ENCODE data around the gene CNGA3.

CNGA3 gene

DNA sequence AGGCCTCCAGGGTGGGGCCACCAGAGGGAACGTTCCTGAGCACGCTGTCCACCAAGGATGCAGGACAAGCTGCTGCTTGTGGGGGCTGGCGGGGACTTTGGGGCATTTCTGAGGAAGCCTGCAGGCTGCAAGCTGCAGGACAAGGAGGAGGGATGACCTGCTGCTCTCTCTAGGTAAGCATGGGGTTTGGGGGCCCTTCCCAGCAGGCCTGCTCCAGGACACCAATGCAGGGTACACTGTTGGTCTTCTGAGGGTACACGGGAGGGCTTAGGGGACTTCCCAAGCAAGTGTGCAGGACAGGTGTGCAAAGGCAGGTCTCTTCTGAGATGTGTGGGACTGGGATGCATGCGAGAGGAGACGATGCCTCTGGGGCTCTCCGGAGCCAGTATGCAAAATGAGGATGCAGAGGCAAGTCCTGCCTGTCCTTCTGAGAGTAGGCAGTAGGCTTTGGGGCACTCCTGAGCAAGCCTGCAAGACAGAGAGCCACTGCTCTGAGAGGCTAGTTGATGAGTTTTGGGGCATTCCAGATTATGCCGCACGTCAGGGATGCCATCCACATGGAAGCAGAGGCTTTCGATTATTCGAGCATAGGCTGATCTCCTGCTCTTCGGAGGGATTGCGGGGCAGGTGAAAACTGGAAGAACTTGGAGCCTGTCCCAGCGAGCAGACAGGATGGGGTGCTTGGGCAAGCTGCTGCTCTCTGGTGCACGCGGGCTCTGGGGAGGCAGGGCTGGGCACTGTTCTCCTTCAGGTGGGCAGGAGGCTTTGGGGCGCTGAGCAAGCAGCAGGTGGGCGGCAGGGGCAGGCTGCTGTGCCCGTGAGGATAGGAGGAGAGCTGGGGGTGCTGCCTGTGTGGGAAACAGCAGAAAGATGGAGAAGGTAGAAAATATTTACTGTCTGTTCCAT lies 44.6 kb downstream of the CNGA3 start:
- no peaks in the 10 kb centered on the region for H3K9me3 ChIP-seq (ENCODE audit: low read length)
- H4K20me1 ChIP-seq (ENCODE audit: insufficient read depth, low read length): no peaks in the 10 kb centered on the region
- H3K4me3 ChIP-seq (ENCODE audit: low read depth, low read length, poor library complexity, severe bottlenecking): no peak overlapping the region
- no peaks in the 10 kb centered on the region for H3K27me3 ChIP-seq (ENCODE audit: insufficient read depth, low read length)
- H3K79me2 ChIP-seq (ENCODE audit: insufficient read depth, low read length): no peaks in the 10 kb centered on the region
- H3K4me1 ChIP-seq (ENCODE audit: insufficient read depth, low read length, severe bottlenecking): no peaks in the 10 kb centered on the region
- H3K27ac ChIP-seq (ENCODE audit: low read depth, low read length, poor library complexity, severe bottlenecking): no peak overlapping the region
- no peaks in the 10 kb centered on the region for H3F3A ChIP-seq (ENCODE audit: insufficient read depth, low read length)
- no peak overlapping the region for H2AFZ ChIP-seq (ENCODE audit: low read length)
- H3K36me3 ChIP-seq (ENCODE audit: insufficient read depth, low read length): no peaks in the 10 kb centered on the region
- H3K9me2 ChIP-seq (ENCODE audit: low read depth, low read length): no peaks in the 10 kb centered on the region
- H3K4me2 ChIP-seq (ENCODE audit: low read length): no peak overlapping the region
- no peak for TF ChIP-seq EZH2 (IDR thresholded peaks at IDR 0.05; ENCODE audit: borderline replicate concordance, low read length)
- no peak for TF ChIP-seq CTCF (IDR thresholded peaks at IDR 0.05; ENCODE audit: low read length)
- H3K9ac ChIP-seq (ENCODE audit: low read length): no peak overlapping the region

- H3K9me3 ChIP-seq (ENCODE audit: low read length): no peaks in the 10 kb centered on the region
- H3K4me2 ChIP-seq (ENCODE audit: low read length): no peak overlapping the region
- no peak overlapping the region for H3K4me3 ChIP-seq (ENCODE audit: low read depth, low read length, poor library complexity, severe bottlenecking)
- no peaks in the 10 kb centered on the region for H3K27me3 ChIP-seq (ENCODE audit: insufficient read depth, low read length)
- H3K27ac ChIP-seq (ENCODE audit: low read depth, low read length, poor library complexity, severe bottlenecking): no peak overlapping the region
- no peaks in the 10 kb centered on the region for H4K20me1 ChIP-seq (ENCODE audit: insufficient read depth, low read length)
- TF ChIP-seq CTCF (IDR thresholded peaks at IDR 0.05; ENCODE audit: low read length): no peak
- no peak for TF ChIP-seq EZH2 (IDR thresholded peaks at IDR 0.05; ENCODE audit: borderline replicate concordance, low read length)
- no peaks in the 10 kb centered on the region for H3K36me3 ChIP-seq (ENCODE audit: insufficient read depth, low read length)
- no peaks in the 10 kb centered on the region for H3K79me2 ChIP-seq (ENCODE audit: insufficient read depth, low read length)
- H3K9ac ChIP-seq (ENCODE audit: low read length): no peak overlapping the region
- H3F3A ChIP-seq (ENCODE audit: insufficient read depth, low read length): no peaks in the 10 kb centered on the region
- no peak overlapping the region for H2AFZ ChIP-seq (ENCODE audit: low read length)
- H3K4me1 ChIP-seq (ENCODE audit: insufficient read depth, low read length, severe bottlenecking): no peaks in the 10 kb centered on the region
- no peaks in the 10 kb centered on the region for H3K9me2 ChIP-seq (ENCODE audit: low read depth, low read length)
These were observed 45.5 kb downstream of the CNGA3 start for GRCh38 chr2:98391581-98392270.

DNA sequence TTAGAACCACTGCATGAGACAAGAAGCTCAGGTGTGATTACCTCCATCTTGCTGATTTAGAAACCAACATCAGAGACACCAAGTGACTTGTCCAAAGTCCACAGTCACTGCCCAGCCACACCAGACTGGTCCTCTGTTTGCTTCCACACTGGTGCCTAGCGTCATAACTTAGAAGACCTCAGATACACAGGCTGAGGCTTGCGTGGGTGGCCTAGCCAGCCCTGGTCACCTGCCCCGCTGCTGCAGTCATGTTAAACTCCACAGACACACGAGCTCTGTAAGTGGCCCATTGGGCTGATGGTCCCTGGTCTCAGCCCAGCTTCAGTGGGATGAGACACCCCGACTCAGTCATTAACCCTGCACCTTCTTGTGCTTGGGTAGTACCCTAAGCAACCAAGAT lies 47.1 kb downstream of the CNGA3 start:
- Histone ChIP-seq H3K79me2 (ENCODE audit: insufficient read depth, low read length) (no peaks in the 10 kb centered on the region), H3K9me3 (ENCODE audit: low read length) (no peaks in the 10 kb centered on the region), H3K27me3 (ENCODE audit: insufficient read depth, low read length) (no peaks in the 10 kb centered on the region), H3K4me2 (ENCODE audit: low read length) (no peak overlapping the region), H3K36me3 (ENCODE audit: insufficient read depth, low read length) (no peaks in the 10 kb centered on the region), H3K9ac (ENCODE audit: low read length) (no peak overlapping the region), H3K27ac (ENCODE audit: low read depth, low read length, poor library complexity, severe bottlenecking) (no peak overlapping the region), H2AFZ (ENCODE audit: low read length) (no peak overlapping the region), H3K9me2 (ENCODE audit: low read depth, low read length) (no peaks in the 10 kb centered on the region), H3K4me3 (ENCODE audit: low read depth, low read length, poor library complexity, severe bottlenecking) (no peak overlapping the region), H3F3A (ENCODE audit: insufficient read depth, low read length) (no peaks in the 10 kb centered on the region), H3K4me1 (ENCODE audit: insufficient read depth, low read length, severe bottlenecking) (no peaks in the 10 kb centered on the region), H4K20me1 (ENCODE audit: insufficient read depth, low read length) (no peaks in the 10 kb centered on the region)
- TF ChIP-seq EZH2 (IDR thresholded peaks at IDR 0.05; ENCODE audit: borderline replicate concordance, low read length) (no peak), CTCF (IDR thresholded peaks at IDR 0.05; ENCODE audit: low read length) (no peak)

Measured in OCI-LY1 (cell line).